ENCODE results near the gene NBDY.
"Not testable (repeated sequence)": the region's sequence is repeated elsewhere in the genome, so short reads cannot be mapped to it uniquely, and the experiment has no call there.

The NBDY gene

DNA sequence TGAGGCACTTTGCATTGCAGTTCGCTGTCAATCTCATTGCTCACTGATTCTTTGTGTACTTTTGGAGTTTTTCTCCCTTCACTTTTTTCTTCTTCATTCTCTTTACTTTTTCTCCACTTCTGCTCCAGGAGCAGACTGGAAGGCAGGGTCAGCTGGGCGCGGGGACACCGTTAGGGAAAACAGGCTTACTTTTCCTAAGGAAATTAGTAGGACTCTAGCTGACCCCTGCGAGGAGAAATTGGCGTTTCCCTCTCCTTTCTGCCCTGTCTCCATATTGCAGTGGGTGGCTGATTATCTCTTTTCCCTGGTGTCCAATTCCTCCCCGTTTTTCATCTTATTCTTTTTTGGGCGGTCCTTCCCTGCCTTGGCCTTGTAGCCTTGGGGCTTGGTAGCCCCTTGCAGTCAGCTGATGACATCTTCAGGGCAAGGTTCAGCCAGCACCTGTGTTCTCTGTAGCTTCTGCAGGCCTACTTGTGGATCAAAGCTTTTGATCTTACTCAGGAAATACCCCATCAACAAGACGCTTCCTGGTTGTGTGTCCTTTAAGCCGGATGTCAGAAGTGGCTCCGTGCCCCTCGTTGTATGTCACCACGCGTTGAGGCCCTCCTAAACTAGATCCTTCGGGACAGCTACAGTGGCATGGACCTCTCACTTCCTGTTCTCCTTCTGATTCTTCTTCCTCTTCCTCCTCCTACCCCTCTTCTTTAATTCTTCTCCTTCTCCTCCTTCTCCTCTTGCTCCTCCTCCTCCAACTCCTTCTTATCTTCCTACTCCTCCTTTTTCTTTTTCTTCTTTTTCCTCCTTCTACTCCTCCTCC, 36.1 kb downstream of the NBDY start:
- no peak for DNase-seq

DNA sequence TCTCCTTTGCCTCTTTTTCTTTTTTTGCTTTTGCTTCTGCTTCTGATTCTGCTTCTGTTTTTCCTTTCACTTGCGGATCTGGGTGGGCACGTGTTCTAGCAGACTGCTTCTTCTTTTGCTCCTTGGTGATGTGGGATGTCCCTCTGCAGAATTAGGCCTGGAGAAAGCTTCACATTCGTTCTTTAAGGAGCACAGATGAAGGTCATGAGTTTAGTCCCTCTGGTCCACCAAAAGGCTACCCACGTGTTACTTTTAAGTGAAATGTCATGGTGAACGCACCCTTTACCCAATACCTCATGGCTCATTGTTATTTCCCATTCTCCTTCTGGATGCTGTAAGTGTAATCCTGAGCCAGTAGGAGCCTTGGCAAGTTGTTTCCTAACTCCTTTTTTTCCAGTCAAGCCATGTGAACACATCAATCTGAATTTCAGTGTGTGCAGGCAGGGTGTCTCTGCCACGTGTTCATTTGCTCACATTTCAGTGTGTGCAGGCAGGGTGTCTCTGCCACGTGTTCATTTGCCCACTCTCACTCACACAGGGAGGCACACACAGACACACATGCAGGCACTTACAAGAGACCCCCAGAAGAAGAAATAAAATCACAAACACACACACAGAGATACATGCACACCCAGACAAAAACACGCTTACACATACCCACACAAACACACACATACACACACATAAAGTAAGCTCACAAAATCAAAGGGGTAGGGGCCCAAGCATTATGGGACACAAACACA, 36.9 kb downstream of the NBDY start:
- no peak for DNase-seq

DNA sequence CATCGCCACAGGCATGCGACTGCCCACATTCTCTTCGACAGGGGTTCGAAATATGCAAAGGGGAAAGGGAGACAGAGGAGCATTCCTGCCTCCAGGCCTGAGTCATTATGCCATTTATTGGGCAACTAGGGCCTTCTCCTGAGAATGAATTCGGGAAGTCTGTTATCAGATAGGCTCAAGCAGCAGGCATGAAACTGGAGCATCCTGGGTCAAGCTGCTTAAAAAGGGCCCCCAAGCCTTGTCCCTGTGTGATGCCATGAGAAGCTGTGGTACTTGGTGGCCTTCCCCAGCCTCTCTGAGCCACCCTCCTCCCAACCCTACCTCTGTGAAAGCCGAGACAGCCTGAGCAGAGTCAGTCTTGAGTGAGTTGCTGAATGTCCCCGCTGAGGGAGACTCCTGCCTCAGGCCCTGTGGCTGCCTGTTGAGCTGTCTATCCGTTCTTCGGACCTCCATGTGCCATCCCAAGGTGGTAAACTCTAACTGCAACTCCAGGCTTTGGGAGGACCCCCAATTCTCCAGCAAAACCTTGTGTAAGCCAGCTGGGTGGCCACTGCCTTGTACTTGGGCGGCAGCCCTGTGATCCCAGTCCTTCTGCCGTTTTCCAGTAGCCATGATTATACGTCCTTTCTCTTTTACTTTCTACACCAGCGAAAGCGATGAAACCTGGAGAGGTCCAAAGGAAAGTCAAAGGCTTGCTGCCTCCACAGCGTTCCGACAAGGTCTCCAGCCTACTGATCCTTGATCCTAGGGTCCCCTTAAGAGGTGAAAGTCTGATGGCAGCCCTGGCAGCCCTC, 37.7 kb downstream of the NBDY start:
- DNase-seq: no peak

DNA sequence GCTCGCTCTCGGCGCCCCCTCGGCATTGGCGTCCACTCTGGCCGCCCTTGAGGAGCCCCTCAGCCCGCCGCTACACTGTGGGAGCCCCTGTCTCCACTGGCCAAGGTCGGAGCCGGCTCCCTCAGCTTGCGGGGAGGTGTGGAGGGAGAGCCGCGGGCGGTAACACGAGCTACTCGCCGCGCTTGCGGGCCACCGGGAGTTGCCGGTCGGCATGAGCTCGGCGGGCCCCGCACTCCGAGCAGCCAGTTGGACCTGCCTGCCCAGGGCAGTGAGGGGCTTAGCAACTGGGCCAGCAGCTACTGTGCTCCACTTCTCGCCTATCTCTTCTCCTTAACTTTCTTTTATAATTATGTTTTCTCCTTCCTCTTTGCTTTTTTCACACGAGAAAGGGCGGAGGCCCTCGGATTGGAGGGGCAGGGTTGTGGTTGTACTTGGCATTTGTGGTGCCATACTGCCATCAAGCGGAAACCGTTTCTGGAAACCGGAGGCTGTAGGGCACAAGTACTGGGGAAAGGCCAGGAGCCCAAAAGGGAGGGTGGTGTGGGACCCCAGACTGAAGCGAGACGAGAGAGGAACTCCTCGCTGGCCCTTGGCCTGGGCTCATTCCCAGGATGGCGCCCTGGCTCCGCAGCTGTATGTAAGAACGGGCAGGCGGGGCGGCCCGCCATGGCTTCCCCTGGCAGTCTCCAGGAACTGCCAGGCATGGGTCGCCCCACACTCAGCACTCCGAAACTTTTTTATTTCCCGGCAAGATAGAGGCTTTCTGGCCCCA, 38.5 kb downstream of the NBDY start:
- DNase-seq: not testable (repeated sequence)

DNA sequence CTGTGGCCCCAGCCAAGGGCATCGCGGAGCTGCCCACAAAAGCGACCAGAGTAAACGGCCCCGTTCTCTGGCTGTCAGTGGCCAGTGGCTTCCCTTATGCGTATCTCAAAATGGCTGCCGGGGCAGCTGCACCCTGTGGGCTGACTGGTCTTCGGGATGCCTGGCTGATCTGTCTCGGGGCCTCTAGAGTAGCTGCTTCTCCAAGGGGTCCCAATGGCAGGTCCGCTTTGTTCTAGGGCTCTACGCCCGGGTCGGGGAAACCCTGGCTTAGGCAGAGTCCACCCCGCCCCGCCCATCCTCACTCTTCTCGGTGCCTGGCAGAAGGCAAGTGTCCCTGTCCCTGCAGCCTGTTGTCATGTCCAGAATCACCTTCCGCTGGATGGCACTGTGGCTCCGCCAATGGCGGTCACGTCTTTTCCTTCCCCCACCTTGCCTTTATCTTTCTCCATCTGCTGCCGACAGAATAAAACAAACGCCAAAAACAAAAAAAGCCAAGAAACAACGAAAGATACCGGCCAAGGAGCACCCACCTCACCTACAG, 39.1 kb downstream of the NBDY start:
- DNase-seq: not testable (repeated sequence)

DNA sequence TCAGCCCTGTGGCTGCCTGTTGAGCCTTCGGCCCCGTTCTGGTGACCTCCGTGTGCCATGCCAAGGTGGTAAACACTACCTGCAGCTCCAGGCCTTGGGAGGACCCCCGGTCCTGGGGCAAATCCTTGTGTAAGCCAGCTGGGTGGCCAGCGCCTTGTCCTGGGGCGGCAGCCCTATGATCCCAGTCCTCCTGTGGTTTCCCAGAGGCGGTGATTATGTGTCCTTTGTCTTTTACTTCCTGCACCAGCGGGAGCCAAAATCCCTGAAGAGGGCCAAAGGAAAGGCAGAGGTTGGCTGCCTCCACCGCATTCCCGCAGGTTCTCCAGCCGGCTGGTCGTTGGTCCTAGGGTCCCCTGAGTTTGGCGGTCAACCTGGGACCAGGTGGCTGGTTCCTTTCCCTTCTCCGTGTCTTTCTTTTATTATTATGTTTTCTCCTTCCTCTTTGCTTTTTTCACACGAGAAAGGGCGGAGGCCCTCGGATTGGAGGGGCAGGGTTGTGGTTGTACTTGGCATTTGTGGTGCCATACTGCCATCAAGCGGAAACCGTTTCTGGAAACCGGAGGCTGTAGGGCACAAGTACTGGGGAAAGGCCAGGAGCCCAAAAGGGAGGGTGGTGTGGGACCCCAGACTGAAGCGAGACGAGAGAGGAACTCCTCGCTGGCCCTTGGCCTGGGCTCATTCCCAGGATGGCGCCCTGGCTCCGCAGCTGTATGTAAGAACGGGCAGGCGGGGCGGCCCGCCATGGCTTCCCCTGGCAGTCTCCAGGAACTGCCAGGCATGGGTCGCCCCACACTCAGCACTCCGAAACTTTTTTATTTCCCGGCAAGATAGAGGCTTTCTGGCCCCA, 43.9 kb downstream of the NBDY start:
- DNase-seq: not testable (repeated sequence)

DNA sequence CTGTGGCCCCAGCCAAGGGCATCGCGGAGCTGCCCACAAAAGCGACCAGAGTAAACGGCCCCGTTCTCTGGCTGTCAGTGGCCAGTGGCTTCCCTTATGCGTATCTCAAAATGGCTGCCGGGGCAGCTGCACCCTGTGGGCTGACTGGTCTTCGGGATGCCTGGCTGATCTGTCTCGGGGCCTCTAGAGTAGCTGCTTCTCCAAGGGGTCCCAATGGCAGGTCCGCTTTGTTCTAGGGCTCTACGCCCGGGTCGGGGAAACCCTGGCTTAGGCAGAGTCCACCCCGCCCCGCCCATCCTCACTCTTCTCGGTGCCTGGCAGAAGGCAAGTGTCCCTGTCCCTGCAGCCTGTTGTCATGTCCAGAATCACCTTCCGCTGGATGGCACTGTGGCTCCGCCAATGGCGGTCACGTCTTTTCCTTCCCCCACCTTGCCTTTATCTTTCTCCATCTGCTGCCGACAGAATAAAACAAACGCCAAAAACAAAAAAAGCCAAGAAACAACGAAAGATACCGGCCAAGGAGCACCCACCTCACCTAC, 44.5 kb downstream of the NBDY start:
- not testable (repeated sequence) for DNase-seq

DNA sequence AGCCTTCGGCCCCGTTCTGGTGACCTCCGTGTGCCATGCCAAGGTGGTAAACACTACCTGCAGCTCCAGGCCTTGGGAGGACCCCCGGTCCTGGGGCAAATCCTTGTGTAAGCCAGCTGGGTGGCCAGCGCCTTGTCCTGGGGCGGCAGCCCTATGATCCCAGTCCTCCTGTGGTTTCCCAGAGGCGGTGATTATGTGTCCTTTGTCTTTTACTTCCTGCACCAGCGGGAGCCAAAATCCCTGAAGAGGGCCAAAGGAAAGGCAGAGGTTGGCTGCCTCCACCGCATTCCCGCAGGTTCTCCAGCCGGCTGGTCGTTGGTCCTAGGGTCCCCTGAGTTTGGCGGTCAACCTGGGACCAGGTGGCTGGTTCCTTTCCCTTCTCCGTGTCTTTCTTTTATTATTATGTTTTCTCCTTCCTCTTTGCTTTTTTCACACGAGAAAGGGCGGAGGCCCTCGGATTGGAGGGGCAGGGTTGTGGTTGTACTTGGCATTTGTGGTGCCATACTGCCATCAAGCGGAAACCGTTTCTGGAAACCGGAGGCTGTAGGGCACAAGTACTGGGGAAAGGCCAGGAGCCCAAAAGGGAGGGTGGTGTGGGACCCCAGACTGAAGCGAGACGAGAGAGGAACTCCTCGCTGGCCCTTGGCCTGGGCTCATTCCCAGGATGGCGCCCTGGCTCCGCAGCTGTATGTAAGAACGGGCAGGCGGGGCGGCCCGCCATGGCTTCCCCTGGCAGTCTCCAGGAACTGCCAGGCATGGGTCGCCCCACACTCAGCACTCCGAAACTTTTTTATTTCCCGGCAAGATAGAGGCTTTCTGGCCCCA, 49.3 kb downstream of the NBDY start:
- not testable (repeated sequence) for DNase-seq

DNA sequence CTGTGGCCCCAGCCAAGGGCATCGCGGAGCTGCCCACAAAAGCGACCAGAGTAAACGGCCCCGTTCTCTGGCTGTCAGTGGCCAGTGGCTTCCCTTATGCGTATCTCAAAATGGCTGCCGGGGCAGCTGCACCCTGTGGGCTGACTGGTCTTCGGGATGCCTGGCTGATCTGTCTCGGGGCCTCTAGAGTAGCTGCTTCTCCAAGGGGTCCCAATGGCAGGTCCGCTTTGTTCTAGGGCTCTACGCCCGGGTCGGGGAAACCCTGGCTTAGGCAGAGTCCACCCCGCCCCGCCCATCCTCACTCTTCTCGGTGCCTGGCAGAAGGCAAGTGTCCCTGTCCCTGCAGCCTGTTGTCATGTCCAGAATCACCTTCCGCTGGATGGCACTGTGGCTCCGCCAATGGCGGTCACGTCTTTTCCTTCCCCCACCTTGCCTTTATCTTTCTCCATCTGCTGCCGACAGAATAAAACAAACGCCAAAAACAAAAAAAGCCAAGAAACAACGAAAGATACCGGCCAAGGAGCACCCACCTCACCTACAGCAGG, 50.0 kb downstream of the NBDY start:
- not testable (repeated sequence) for DNase-seq

DNA sequence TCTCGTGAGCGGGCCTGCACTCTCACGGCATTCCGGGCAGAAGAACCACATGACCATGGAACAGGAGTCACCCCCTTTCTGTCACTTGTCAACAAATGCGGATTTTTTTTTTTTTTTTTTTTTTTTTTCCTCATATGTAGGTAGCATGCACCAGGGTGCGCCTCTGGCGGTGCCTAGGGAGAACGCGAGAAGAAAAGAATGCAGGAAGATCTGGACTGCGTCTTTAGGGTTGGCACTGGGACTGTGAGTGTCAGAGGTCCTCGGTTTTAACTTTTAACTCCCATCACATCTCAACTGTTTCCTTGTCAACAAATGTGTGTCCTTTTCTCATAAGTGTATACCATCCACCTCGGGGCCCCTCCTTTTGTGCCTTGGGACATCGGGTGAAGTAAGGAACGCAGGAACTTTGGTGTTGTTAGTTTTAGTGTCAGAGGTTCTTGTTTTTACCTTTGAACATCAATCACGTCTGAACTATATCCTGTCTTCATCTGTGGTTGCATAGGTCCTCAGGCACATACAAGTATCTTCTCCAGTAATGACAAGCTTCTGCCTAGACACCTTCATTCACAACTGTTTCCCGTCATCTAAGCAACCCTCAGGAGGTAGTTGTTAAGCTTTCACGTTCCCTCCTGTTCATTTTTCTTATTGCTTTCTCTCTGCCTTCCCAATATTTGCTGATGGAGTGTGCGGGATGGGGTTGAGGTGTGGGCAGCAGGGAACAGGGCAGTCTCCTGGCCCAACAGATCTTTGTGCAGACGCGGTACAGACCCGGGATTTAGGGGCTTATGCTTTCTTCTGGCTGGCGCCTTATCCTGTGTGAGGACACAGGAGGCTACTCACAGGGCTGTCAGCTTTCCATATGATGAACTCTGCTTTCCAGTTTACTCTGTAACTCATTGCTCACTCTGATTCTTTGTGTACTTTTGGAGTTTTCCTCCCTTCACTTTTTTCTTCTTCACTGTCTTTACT, 51.9 kb downstream of the NBDY start:
- not testable (repeated sequence) for DNase-seq

DNA sequence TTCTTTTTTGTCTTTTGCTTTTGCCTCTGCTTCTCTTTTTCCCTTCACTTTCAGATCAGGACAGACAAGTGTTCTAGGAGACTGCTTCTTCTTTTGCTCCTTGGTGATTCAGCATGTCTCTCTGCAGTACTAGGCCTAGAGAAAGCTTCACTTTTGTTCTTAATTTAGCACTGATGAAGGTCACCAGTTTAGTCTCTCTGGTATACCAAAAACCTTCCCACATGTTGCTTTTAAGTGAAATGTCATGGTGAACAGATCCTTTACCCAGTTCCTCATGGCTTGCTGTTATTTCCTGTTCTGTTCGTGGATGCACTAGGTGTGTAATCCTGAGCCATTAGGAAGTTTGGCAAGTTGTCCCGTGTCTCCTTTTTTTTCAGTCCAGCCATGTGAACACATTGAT, 53.3 kb downstream of the NBDY start:
- DNase-seq: no peak

DNA sequence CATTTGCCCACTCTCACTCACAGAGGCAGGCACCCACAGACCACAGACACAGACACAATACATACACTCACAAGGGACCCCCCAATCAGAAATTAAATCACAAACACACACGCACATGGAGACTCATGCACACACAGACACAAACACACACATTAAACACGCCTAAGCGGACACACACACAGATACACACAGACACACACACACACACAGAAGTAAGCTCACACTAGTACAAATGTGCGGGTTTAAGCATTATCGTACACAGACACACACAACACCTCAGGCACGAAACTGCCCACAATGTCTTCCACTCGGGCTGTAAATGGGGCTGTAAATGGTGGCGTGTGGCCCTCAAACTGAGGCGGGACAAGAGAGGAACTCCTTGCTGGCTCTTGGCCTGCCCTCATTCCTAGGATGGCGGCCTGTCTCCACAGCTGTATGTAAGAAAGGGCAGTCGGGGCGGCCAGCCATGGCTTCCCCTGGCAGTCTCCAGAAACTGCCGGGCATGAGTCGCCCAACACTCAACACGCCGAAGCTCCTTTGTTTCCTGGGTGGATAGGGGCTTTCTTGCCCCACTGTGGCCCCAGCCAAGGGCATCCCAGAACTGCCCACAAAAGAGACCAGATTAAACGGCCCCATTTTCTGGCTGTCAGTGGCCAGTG, 53.9 kb downstream of the NBDY start:
- DNase-seq: no peak

DNA sequence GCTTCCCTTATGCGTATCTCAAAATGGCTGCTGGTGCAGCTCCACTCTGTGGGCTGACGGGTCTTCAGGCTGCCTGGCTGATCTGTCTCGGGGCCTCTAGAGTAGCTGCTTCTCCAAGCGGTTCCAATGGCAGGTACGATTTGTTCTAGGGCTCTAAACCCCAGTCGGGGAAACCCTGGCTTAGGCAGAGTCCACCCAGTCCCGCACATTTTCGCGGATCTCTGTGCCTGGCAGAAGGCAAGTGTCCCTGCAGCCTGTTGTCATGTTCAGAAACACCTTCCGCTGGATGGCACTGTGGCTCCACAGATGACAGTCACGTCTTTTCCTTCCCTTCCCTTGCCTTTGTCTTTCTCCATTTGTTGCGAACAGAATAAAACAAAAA, 54.4 kb downstream of the NBDY start:
- DNase-seq: no peak

DNA sequence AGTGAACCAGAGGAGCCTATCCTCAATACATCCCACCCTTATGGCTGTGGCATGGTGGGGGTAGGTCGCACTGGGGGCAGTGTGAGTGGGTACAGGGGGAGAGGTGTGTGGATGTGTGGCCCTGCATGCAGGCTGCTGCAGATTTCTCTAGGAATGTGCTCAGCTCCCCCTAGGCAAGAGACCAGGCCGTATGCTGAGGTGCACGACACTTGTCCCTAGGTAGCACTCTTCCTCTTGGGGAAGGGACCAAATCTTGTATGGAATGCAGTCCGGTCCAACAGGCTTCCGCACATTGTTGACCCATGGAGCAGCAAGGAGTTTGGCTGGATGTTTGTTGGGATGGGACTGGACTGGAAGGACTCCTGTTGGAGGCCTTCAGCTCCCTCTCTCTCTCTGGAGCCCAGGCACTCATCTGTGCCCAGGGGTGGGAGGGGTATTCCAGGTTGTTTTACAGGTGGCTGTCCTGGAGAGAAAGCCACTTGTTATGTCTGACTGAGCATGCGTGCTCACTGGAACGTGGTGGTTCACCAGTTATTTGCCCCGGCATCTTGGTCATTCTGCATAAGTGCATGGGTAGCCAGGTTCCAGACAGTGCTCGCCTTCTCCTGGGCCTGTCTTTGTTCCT, 55.1 kb downstream of the NBDY start:
- DNase-seq: no peak

DNA sequence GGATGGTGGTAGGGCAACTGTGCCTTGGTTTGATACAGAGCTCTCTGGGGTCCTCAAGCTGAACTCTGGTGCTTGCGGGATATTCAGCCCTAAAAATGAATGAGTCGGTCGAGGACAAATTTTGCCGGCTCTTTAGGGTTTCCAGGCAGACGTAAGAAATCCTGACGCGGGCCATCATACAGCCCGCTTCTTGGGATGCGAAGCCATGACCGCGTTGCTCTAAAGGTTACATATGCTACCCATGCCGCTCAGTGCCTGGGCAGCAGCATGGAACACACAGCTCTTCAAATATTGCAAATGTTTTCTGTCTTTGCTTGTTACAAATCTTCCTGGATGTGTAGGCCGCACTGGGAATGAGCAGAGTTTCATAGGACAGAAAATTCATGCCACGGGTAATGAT, 55.6 kb downstream of the NBDY start:
- DNase-seq: no peak

DNA sequence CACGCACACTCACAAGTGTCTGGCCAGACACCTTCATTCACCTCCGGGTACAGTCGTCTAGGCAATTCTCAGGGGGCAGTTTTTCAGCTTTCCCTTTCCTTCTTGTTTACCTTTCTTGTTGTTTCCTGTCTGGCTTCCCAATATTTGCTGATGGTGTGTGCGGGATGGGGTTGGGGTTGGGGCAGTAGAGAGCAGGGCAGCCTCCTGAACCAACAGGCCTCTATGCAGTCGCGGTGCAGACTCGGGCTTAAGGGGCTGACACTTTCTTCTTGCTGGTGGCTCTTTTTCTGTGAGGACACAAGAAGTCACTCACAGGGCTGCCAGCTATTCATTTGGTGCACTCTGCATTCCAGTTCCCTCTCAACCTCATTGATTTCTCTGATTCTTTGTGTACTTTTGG, 56.4 kb downstream of the NBDY start:
- DNase-seq: no peak

DNA sequence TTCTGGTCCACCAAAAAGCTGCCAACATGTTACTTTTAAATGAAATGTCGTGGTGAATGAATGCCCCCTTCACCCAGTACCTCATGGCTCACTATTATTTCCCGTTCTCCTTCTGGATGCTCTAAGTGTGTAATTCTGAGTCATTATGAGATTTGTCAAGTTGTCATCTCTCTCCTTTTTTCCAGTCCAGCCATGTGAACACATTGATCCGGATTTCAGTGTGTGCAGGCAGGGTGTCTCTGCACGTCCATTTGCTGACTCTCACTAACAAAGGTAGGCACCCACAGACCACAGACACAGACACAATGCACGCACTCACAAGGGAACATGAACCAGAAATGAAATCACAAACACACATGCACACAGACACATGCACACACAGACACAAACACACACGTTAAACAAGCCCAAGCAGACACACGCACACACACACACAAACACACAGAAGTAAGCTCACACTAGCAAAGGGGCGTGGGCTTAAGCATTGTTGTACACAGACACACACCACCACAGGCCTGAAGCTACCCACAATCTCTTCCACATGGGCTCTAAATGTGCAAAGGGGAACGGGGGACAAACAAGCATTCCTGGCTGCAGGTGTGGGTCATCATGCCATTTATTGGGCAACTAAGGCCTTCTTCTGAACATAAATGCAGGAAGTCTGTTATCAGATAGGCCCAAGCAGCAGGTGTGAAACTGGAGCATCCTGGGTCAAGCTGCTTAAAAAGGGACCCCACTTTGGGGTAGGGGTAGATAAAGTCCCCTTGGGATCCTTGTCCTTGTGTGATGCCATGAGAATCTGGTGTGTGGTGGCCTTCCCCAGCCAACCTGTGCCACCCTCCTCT, 58.1 kb downstream of the NBDY start:
- no peak for DNase-seq

All from DMS79 treated with DMSO at 0.1 percent for 48 hours (cell line).